HEK293 (cell line): Measurements from ENCODE around the gene AFF4.

Source experiments
- ZBTB7A ChIP-seq: fragments of 450-650 bp; formaldehyde crosslinking; IDR thresholded peaks from 2 replicates; pipeline ENCODE4 v1.5.1; 2016; ENCODE audit warnings: low read depth, missing biosample characterization, missing genetic modification characterization
- ZFHX2 ChIP-seq: fragments of 450-650 bp; formaldehyde crosslinking; conservative IDR thresholded peaks from 2 replicates; pipeline ENCODE4 v1.5.1; 2016; ENCODE audit warnings: missing biosample characterization, missing genetic modification characterization
- ZNF423 ChIP-seq: fragments of 450-650 bp; formaldehyde crosslinking; IDR thresholded peaks from 2 replicates; pipeline ENCODE4 v1.5.1; 2016; ENCODE audit warnings: missing biosample characterization, missing genetic modification characterization
- ZNF433 ChIP-seq: fragments of 450-650 bp; formaldehyde crosslinking; IDR thresholded peaks from 2 replicates; pipeline ENCODE4 v1.5.1; 2016; ENCODE audit warnings: missing biosample characterization, missing genetic modification characterization, low read depth
- ZNF561 ChIP-seq: fragments of 450-650 bp; IDR thresholded peaks from 2 replicates; pipeline ENCODE4 v1.5.1; 2018; ENCODE audit warnings: missing biosample characterization, missing genetic modification characterization, borderline replicate concordance
- ZNF629 ChIP-seq: fragments of 450-650 bp; formaldehyde crosslinking; IDR thresholded peaks from 2 replicates; pipeline ENCODE4 v1.5.1; 2017; ENCODE audit warnings: missing biosample characterization, missing genetic modification characterization
- ZNF692 ChIP-seq: fragments of 450-650 bp; formaldehyde crosslinking; IDR thresholded peaks from 2 replicates; pipeline ENCODE4 v1.5.1; 2016; ENCODE audit warnings: missing biosample characterization, missing genetic modification characterization
- TF ChIP-seq, protein P1 (sequence below): fragments of 450-650 bp; formaldehyde crosslinking; IDR thresholded peaks from 2 replicates; pipeline ENCODE4 v1.5.1; 2016; ENCODE audit warnings: missing biosample characterization, missing genetic modification characterization
- TF ChIP-seq, protein P2 (sequence below): fragments of 450-650 bp; formaldehyde crosslinking; IDR thresholded peaks from 2 replicates; pipeline ENCODE4 v1.5.1; 2016; ENCODE audit warnings: missing biosample characterization, missing genetic modification characterization

- no peak for TF ChIP-seq ZNF433 (tag by site-specific recombination)
- TF ChIP-seq, protein P1, sequence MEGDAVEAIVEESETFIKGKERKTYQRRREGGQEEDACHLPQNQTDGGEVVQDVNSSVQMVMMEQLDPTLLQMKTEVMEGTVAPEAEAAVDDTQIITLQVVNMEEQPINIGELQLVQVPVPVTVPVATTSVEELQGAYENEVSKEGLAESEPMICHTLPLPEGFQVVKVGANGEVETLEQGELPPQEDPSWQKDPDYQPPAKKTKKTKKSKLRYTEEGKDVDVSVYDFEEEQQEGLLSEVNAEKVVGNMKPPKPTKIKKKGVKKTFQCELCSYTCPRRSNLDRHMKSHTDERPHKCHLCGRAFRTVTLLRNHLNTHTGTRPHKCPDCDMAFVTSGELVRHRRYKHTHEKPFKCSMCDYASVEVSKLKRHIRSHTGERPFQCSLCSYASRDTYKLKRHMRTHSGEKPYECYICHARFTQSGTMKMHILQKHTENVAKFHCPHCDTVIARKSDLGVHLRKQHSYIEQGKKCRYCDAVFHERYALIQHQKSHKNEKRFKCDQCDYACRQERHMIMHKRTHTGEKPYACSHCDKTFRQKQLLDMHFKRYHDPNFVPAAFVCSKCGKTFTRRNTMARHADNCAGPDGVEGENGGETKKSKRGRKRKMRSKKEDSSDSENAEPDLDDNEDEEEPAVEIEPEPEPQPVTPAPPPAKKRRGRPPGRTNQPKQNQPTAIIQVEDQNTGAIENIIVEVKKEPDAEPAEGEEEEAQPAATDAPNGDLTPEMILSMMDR: no peak
- TF ChIP-seq ZNF423 (tag by site-specific recombination): no peak
- TF ChIP-seq ZBTB7A (tag by site-specific recombination): no peak
- no peak for TF ChIP-seq ZNF561
- TF ChIP-seq ZNF692 (tag by site-specific recombination): no peak
- TF ChIP-seq ZNF629 (tag by site-specific recombination): no peak
- TF ChIP-seq ZFHX2 (tag by site-specific recombination): no peak
- TF ChIP-seq, protein P2, sequence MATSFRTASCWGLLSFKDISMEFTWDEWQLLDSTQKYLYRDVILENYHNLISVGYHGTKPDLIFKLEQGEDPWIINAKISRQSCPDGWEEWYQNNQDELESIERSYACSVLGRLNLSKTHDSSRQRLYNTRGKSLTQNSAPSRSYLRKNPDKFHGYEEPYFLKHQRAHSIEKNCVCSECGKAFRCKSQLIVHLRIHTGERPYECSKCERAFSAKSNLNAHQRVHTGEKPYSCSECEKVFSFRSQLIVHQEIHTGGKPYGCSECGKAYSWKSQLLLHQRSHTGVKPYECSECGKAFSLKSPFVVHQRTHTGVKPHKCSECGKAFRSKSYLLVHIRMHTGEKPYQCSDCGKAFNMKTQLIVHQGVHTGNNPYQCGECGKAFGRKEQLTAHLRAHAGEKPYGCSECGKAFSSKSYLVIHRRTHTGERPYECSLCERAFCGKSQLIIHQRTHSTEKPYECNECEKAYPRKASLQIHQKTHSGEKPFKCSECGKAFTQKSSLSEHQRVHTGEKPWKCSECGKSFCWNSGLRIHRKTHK: no peak
Observed at GRCh38 chr5:132941331-132941730, 22.1 kb downstream of the AFF4 start.
